Common myeloid progenitor, CD34-positive (primary cell): ENCODE results near the gene CACNB2.
A peak's percentile ranks its signal among the peaks of the same experiment; 100 is the strongest.
"Not testable (repeated sequence)": the region's sequence is repeated elsewhere in the genome, so short reads cannot be mapped to it uniquely, and the experiment has no call there.

Experiments
- CTCF ChIA-PET: fragments of 350-600 bp; sonication (Branson Sonifier 250); formaldehyde crosslinking; loops from one replicate; lab custom pipeline; 2021; ENCODE audit warnings: antibody characterized with exemption; lab: Charles Lee
- POLR2A ChIA-PET: fragments of 350-600 bp; sonication (Branson Sonifier 250); formaldehyde crosslinking; loops from one replicate; lab custom pipeline; 2021; ENCODE audit warnings: antibody characterized with exemption; lab: Charles Lee
- DNase-seq, 3 donors: peaks; one replicate each; pipeline versions ENCODE4 v3.0.0 to v3.0.0-alpha.2; 2013
- H3K27ac ChIP-seq, 2 experiments: 1 replicate in 1 of 2; 2 replicates in 1 of 2; pipeline ENCODE4 v1.7.0; 2013; ENCODE audit warnings: inconsistent platforms in 2 of 2, low read length in 2 of 2, mild to moderate bottlenecking in 2 of 2, low read depth in 1 of 2, moderate library complexity in 1 of 2; ENCODE audit not compliant: severe bottlenecking in 2 of 2, insufficient read depth in 1 of 2, poor library complexity in 1 of 2
- H3K27me3 ChIP-seq, 5 experiments: replicated peaks in 2 of 5; 1 replicate in 3 of 5; 2 replicates in 2 of 5; pipeline versions ENCODE4 v1.6.1 to v1.7.0; 2013; ENCODE audit warnings: low read length in 4 of 5, mild to moderate bottlenecking in 2 of 5, moderate library complexity in 2 of 5, inconsistent platforms in 1 of 5; ENCODE audit not compliant: insufficient read depth in 5 of 5, control insufficient read depth in 4 of 5
- H3K36me3 ChIP-seq, 4 experiments: 1 replicate in 2 of 4; 2 replicates in 2 of 4; pipeline versions ENCODE4 v1.6.1 to v1.7.0; 2013; ENCODE audit warnings: low read length in 3 of 4, control low read depth in 1 of 4, mild to moderate bottlenecking in 1 of 4; ENCODE audit not compliant: control insufficient read depth in 4 of 4, insufficient read depth in 4 of 4
- H3K4me1 ChIP-seq, 4 experiments: 1 replicate in 3 of 4; 2 replicates in 1 of 4; pipeline versions ENCODE4 v1.6.1 to v1.7.1; 2013; ENCODE audit warnings: low read length in 3 of 4, mild to moderate bottlenecking in 3 of 4, control low read depth in 1 of 4, inconsistent platforms in 1 of 4, moderate library complexity in 1 of 4; ENCODE audit not compliant: control insufficient read depth in 4 of 4, insufficient read depth in 4 of 4; ENCODE audit errors: control extremely low read depth in 1 of 4
- H3K4me3 ChIP-seq, 7 experiments: 1 replicate in 4 of 7; 2 replicates in 3 of 7; pipeline versions ENCODE4 v1.5.1 to v1.7.0; 2013; ENCODE audit warnings: mild to moderate bottlenecking in 7 of 7, low read length in 6 of 7, moderate library complexity in 6 of 7, inconsistent platforms in 2 of 7, low read depth in 2 of 7, control low read depth in 1 of 7; ENCODE audit not compliant: insufficient read depth in 4 of 7, control insufficient read depth in 1 of 7; ENCODE audit errors: extremely low read depth in 1 of 7
- H3K9me3 ChIP-seq, 5 experiments: 1 replicate in 4 of 5; 2 replicates in 1 of 5; pipeline versions ENCODE4 v1.6.1 to v1.7.1; 2013; ENCODE audit warnings: low read length in 4 of 5, mild to moderate bottlenecking in 2 of 5, inconsistent platforms in 1 of 5, low read depth in 1 of 5, moderate library complexity in 1 of 5; ENCODE audit not compliant: control insufficient read depth in 4 of 5, insufficient read depth in 2 of 5; ENCODE audit errors: control extremely low read depth in 1 of 5
- WGBS: methylation state at CpG from one replicate; pipeline ENCODE4 v1.1.5; 2013; ENCODE audit not compliant: insufficient coverage; 5-methylcytosine and 5-hydroxymethylcytosine counted together

The CACNB2 gene

GRCh38 chr10:18583575-18584270, 443.5 kb downstream of the CACNB2 start:
- peak overlapping the region in 1 of 2 experiments; percentile 51 for H3K27ac ChIP-seq
- POLR2A ChIA-PET: interaction anchor here (0.8 kb wide), 1 partner anchor 74 kb away, joined by 3 read pairs; no protein-coding TSS in a partner anchor
- H3K4me1 ChIP-seq: peaks cover 0 to 16% (median 13%) of the 10 kb centered on the region in 4 experiments
- H3K27me3 ChIP-seq: no peaks in the 10 kb centered on the region
- CTCF ChIA-PET: interaction anchor here (0.9 kb wide), 1 partner anchor 44 kb away, joined by 3 read pairs; no protein-coding TSS in a partner anchor
- 87% methylated on average over 4 of the region's 5 CpGs for WGBS
- peaks cover 13 to 47% (median 20%) of the 10 kb centered on the region in 4 experiments for H3K36me3 ChIP-seq
- DNase-seq: peak in 2 of 3 donors; percentile 22 to 41
- H3K9me3 ChIP-seq: peaks cover 0 to 8% (median under 1%) of the 10 kb centered on the region in 5 experiments
- H3K4me3 ChIP-seq: peak overlapping the region in 1 of 7 experiments; percentile 38

DNA sequence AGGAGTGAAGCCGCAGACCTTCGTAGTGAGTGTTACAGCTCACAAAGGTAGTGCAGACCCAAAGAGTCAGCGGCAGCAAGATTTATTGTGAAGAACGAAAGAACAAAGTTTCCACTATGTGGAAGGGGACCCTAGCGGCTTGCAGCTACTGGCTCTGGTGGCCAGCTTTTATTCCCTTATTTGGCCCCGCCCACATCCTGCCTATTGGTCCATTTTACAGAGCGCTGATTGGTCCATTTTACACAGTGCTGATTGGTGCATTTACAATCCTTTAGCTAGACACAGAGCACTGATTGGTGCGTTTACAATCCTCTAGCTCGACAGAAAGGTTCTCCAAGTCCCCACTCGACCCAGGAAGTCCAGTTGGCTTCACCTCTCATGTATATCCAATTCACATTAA, 446.4 kb downstream of the CACNB2 start:
- POLR2A ChIA-PET, H3K27ac ChIP-seq, H3K9me3 ChIP-seq, H3K27me3 ChIP-seq, DNase-seq, H3K4me3 ChIP-seq: not testable (repeated sequence)
- Histone ChIP-seq H3K36me3 (peaks cover 9 to 34% (median 14%) of the 10 kb centered on the region in 4 experiments), H3K4me1 (peaks cover 0 to 16% (median 13%) of the 10 kb centered on the region in 4 experiments)
- WGBS: over 99% methylated on average over 10 of the region's 10 CpGs
- CTCF ChIA-PET: interaction anchor here (1.1 kb wide), 1 partner anchor 12 kb away, joined by 4 read pairs; no protein-coding TSS in a partner anchor

- H3K4me1 ChIP-seq, POLR2A ChIA-PET, H3K9me3 ChIP-seq, H3K27ac ChIP-seq, DNase-seq, H3K4me3 ChIP-seq, CTCF ChIA-PET, H3K27me3 ChIP-seq: not testable (repeated sequence)
- peaks cover 8 to 29% (median 12%) of the 10 kb centered on the region in 4 experiments for H3K36me3 ChIP-seq
- WGBS: 88% methylated on average over 1 of the region's 1 CpG
Observed at GRCh38 chr10:18591141-18591540, 450.9 kb downstream of the CACNB2 start.
